Activated CD4-positive, alpha-beta memory T cell treated with anti-CD3 and anti-CD28 coated beads for 36 hours (primary cell): ENCODE measurements around the gene OXER1. TPM values are rescaled to one million over a fixed set of nuclear protein-coding genes. Genes with fewer than 3 reads are reported as not detected.

ENCODE experiments used
- CTCF ChIA-PET: fragments of 350-600 bp; sonication (Branson Sonifier 250); formaldehyde crosslinking; loops from one replicate; lab custom pipeline; 2021; ENCODE audit warnings: antibody characterized with exemption, inconsistent platforms; lab: Charles Lee
- POLR2A ChIA-PET: fragments of 350-600 bp; sonication (Branson Sonifier 250); formaldehyde crosslinking; loops from one replicate; lab custom pipeline; 2021; ENCODE audit warnings: antibody characterized with exemption; lab: Charles Lee
- DNase-seq: peaks from one replicate; pipeline ENCODE4 v3.0.0-alpha.2; 2020
- H3K27ac Mint-ChIP-seq: one replicate; pipeline ENCODE4 v1.8.0; 2021; ENCODE audit warnings: mixed read lengths
- H3K27me3 Mint-ChIP-seq: one replicate; pipeline ENCODE4 v1.8.0; 2021; ENCODE audit warnings: mixed read lengths
- H3K36me3 Mint-ChIP-seq: one replicate; pipeline ENCODE4 v1.8.0; 2021; ENCODE audit warnings: mixed read lengths
- H3K4me1 Mint-ChIP-seq: one replicate; pipeline ENCODE4 v1.8.0; 2021; ENCODE audit warnings: low read depth, mixed read lengths
- H3K4me3 Mint-ChIP-seq: one replicate; pipeline ENCODE4 v1.8.0; 2021; ENCODE audit warnings: mild to moderate bottlenecking, mixed read lengths
- H3K9me3 Mint-ChIP-seq: one replicate; pipeline ENCODE4 v1.8.0; 2021; ENCODE audit warnings: mixed read lengths
- intact Hi-C: fragments of 100-400 bp; cut with micrococcal nuclease; formaldehyde crosslinking; loops from one replicate; pipeline ENCODE4 v1.15.1; 2023
- total RNA-seq, 2 experiments: library from RNA; stranded (reverse); gene quantifications; one replicate each; pipeline ENCODE4 v1.2.3, GENCODE V29; 2021

Gene OXER1
- total RNA-seq, 2 experiments from 2014 or later: not detected

DNA sequence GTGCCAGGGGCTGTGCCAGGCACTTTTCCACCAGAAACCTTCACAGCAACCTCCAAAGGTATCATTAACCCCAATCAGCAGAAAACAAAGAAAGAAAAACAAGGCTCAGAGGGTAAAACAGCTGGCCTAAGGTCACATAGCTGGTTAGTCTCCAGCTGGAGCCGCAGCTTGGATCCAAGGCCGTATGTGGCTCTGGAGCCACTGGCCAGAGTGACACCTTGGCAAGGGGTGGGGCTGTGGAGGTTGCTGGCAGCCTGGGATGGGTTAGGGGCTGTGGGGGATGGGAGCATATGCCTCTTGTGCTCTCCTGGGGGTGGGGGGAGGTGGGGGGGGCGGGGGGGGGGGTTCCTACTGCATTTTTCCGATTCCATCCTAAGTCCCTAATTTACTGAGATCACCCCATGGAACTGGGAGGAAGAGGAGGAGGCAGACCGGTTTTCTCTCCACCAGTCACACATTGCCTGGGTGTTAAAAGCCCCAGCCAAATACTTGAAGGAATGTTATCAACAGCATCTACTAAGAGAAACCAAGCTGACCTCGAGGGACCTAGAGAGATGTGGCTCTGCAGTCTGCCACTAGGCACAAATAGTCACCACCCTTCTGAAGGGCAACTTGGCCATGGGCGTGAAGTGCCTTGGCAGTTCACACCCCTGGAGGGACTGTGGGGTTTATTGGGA is 20.4 kb upstream of the OXER1 start:
- POLR2A ChIA-PET: no interaction called here
- H3K27ac Mint-ChIP-seq: no peak overlapping the region

DNA sequence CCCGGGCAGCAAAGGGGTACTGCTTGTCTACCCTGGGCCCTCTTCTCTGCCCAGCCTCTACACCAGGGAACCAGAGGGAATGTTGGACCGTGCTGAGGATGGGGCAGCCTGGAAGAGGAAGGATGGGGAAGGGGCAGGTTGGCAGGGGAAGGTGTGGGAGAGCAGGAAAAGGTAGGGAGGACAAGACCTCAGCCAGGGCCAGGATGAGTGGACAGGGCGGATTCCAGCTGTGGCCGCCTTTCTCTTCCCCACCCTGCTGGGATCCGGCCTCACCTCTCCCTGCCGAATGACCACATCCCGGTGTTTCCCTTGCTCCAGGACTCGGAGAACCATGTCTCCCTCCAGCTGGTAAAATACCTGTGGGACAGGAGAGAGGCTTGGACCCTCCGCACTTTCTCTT is 19.6 kb upstream of the OXER1 start:
- H3K27me3 Mint-ChIP-seq: peaks cover 4% of the 10 kb centered on the region
- intact Hi-C loops: no loop called here
- ChIA-PET CTCF (no interaction called here), POLR2A (no interaction called here)
- H3K36me3 Mint-ChIP-seq: no peaks in the 10 kb centered on the region
- H3K4me3 Mint-ChIP-seq: no peak overlapping the region
- no peaks in the 10 kb centered on the region for H3K4me1 Mint-ChIP-seq
- no peak overlapping the region for H3K27ac Mint-ChIP-seq
- H3K9me3 Mint-ChIP-seq: peaks cover 4% of the 10 kb centered on the region
- peak; percentile 2 for DNase-seq

More for the DNA sequence above, 20.4 kb upstream of the OXER1 start:
- H3K27me3 Mint-ChIP-seq: peaks cover 6% of the 10 kb centered on the region
- no peak overlapping the region for H3K4me3 Mint-ChIP-seq
- CTCF ChIA-PET: no interaction called here
- peak; percentile 0 for DNase-seq
- peaks cover 4% of the 10 kb centered on the region for H3K9me3 Mint-ChIP-seq
- no peaks in the 10 kb centered on the region for H3K4me1 Mint-ChIP-seq
- no peaks in the 10 kb centered on the region for H3K36me3 Mint-ChIP-seq
- intact Hi-C loops: no loop called here

GRCh38 chr2:42781181-42781580 is 17.2 kb upstream of the OXER1 start:
- intact Hi-C loops: no loop called here
- H3K36me3 Mint-ChIP-seq: no peaks in the 10 kb centered on the region
- H3K4me3 Mint-ChIP-seq: no peak overlapping the region
- H3K27me3 Mint-ChIP-seq: no peaks in the 10 kb centered on the region
- ChIA-PET POLR2A (no interaction called here), CTCF (no interaction called here)
- peaks cover 3% of the 10 kb centered on the region for H3K4me1 Mint-ChIP-seq
- no peak overlapping the region for H3K27ac Mint-ChIP-seq
- DNase-seq: no peak
- H3K9me3 Mint-ChIP-seq: peaks cover 9% of the 10 kb centered on the region

- peaks cover 9% of the 10 kb centered on the region for H3K9me3 Mint-ChIP-seq
- no peaks in the 10 kb centered on the region for H3K27me3 Mint-ChIP-seq
Measured at GRCh38 chr2:42777883-42778805, 14.2 kb upstream of the OXER1 start.

DNA sequence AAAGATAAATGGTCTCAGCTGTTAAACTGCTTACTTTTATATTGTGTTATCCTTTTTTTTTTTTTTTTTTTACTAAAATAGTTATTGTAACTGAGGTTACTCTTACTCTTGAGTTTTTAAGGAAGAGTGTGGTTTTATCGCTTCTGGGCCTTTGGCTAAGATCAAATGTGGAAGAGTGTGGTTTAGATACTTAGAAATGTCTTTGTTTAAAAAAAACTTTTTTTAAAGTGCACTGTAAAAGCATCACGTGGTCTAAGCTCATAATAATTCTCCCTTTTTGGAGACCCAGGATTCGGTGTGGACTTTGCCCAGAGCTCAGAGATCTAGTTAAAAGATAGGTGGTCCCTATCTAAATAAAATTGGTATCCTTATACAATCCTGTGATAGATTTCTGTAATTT is 11.9 kb upstream of the OXER1 start:
- Mint-ChIP-seq H3K9me3 (peaks cover 5% of the 10 kb centered on the region), H3K4me3 (no peak overlapping the region), H3K27ac (no peak overlapping the region), H3K36me3 (no peaks in the 10 kb centered on the region), H3K4me1 (peaks cover 12% of the 10 kb centered on the region), H3K27me3 (no peaks in the 10 kb centered on the region)
- peak; percentile 5 for DNase-seq
- intact Hi-C loops: no loop called here
- CTCF ChIA-PET: no interaction called here
- POLR2A ChIA-PET: no interaction called here

More at GRCh38 chr2:42777883-42778805, 14.2 kb upstream of the OXER1 start:
- no peak for DNase-seq
- POLR2A ChIA-PET: no interaction called here
- intact Hi-C loops: no loop called here
- no peak overlapping the region for H3K27ac Mint-ChIP-seq
- CTCF ChIA-PET: no interaction called here
- H3K4me3 Mint-ChIP-seq: no peak overlapping the region
- H3K4me1 Mint-ChIP-seq: peaks cover 12% of the 10 kb centered on the region
- no peaks in the 10 kb centered on the region for H3K36me3 Mint-ChIP-seq

GRCh38 chr2:42775186-42775585 is 11.3 kb upstream of the OXER1 start:
- peaks cover 12% of the 10 kb centered on the region for H3K4me1 Mint-ChIP-seq
- H3K27me3 Mint-ChIP-seq: no peaks in the 10 kb centered on the region
- H3K27ac Mint-ChIP-seq: no peak overlapping the region
- peaks cover 5% of the 10 kb centered on the region for H3K9me3 Mint-ChIP-seq
- H3K4me3 Mint-ChIP-seq: no peak overlapping the region
- no peak for DNase-seq
- POLR2A ChIA-PET: no interaction called here
- CTCF ChIA-PET: no interaction called here
- intact Hi-C loops: no loop called here
- H3K36me3 Mint-ChIP-seq: no peaks in the 10 kb centered on the region

DNA sequence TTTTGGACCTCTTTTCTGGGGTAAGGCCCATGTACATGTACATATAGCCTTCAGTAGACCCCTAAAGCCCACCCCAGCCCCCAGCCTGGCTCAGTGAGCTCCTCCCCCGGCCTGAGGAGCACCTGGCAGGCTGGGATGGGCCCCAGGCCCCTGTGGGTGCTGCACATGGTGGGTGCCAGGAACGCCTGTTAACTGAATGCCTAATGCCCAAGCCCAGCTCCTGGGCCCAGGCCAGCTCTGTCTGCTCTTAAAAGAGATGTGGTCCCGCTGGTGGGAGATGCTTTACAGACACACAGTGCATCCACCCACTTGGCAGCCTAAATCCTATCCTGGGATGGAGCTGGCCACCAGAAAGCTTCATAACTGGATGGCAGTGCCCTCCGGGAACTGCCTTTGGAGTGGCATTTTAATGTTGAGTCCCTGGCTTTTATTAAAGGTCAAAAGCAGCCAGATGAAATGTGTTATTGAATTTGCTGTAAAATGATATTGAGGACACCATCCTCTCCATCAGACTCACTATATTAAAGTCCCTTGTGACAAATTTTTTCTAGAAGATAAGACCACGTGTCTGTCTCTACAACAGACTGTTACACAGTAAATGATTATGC is 7.7 kb upstream of the OXER1 start:
- Mint-ChIP-seq H3K4me3 (no peak overlapping the region), H3K9me3 (no peaks in the 10 kb centered on the region), H3K27ac (no peak overlapping the region), H3K4me1 (peaks cover 12% of the 10 kb centered on the region), H3K27me3 (no peaks in the 10 kb centered on the region), H3K36me3 (no peaks in the 10 kb centered on the region)
- ChIA-PET CTCF (no interaction called here), POLR2A (no interaction called here)
- no peak for DNase-seq
- intact Hi-C loops: no loop called here

DNA sequence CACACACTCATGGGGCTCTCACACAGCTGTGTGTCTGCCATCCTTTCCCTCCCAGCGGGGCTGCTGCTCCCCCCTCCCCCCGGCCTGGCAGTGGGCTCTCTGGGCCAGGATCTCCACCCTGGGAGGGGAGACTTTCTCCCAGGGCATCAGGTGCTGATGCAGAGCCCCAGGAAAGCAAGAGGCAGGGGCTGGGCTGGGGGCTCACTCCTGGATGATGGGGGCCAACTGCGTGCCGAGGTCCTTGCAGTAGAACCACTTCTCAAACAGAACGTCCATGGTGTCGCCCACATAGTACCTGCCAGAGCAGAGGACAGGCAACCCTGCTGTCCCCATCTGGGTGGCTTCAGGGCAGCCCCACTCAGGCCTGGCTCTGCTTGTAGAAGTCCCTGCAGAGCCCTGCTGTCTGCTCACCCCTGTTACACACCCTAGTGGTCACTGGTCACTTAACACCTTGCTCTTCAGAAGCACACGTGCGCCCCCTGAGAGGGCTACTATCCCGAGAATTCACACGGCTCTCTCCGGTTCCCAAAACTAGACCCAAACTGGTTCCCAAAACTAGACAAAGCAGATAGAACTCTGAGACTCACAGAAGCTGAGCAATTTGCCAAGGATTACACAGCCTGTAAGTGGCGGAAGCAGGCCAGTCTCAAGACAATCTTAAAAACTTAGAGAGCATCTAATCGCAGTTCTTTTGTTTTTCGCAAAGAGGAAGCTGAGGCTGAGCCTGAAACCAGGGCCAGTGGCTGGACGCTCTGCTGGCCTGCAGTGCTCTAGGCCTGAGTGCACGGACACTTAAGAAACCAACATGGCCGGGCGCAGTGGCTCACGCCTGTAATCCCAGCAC is 6.6 kb upstream of the OXER1 start:
- H3K4me3 Mint-ChIP-seq: no peak overlapping the region
- ChIA-PET POLR2A (no interaction called here), CTCF (no interaction called here)
- peaks cover 5% of the 10 kb centered on the region for H3K4me1 Mint-ChIP-seq
- no peaks in the 10 kb centered on the region for H3K9me3 Mint-ChIP-seq
- H3K27ac Mint-ChIP-seq: no peak overlapping the region
- intact Hi-C loops: no loop called here
- H3K36me3 Mint-ChIP-seq: no peaks in the 10 kb centered on the region
- H3K27me3 Mint-ChIP-seq: no peaks in the 10 kb centered on the region
- DNase-seq: no peak

DNA sequence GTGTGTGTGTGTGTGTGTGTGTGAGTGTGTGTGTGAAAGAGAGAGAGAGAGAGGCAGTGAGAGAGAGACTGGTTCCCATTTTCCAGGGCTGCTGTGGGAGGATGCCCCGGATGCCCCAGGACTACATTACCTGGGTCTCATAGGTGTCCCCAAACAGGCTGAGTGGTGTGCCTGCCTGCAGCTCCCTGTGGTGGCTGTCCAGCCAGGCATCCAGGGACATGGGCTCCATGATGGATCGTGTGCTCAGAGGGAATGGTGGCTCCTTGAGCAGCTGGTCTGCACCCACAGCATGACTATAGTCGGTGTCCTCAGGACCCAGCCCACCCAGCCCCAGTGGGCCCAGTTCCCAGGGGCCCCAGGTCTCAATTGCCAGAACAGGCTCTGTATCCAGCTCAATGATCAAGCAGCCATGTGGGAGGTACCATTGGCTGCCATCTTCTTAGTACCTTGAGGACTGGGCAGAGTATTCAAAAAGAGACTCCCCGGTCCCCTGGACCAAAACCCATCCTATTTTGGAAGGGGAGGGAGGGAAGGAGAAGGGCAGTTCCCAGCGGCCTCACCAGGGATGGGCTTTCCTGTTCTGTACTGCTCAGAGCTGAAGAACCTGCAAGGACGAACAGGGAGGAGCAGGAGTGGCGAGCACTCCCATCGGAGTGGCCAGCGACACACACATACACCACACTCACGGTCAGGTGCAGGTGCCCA is 5.8 kb upstream of the OXER1 start:
- POLR2A ChIA-PET: no interaction called here

GRCh38 chr2:42768706-42769256 is 4.8 kb upstream of the OXER1 start:
- Mint-ChIP-seq H3K4me3 (no peak overlapping the region), H3K36me3 (no peaks in the 10 kb centered on the region), H3K4me1 (no peaks in the 10 kb centered on the region), H3K9me3 (no peaks in the 10 kb centered on the region), H3K27me3 (no peaks in the 10 kb centered on the region), H3K27ac (no peak overlapping the region)
- ChIA-PET CTCF (no interaction called here), POLR2A (no interaction called here)
- no peak for DNase-seq
- intact Hi-C loops: no loop called here

More for the DNA sequence above, 5.8 kb upstream of the OXER1 start:
- CTCF ChIA-PET: no interaction called here
- Mint-ChIP-seq H3K36me3 (no peaks in the 10 kb centered on the region), H3K4me1 (no peaks in the 10 kb centered on the region), H3K4me3 (no peak overlapping the region), H3K27ac (no peak overlapping the region), H3K27me3 (no peaks in the 10 kb centered on the region), H3K9me3 (no peaks in the 10 kb centered on the region)
- intact Hi-C loops: no loop called here
- DNase-seq: no peak
